NCI-H748 treated with DMSO at 0.1 percent for 48 hours (cell line): Measurements from ENCODE around the gene HAND2.
A peak's percentile ranks its signal among the peaks of the same experiment; 100 is the strongest.

ENCODE experiments used
- DNase-seq: peaks from one replicate; lab custom pipeline; 2025; lab: John Stamatoyannopoulos, UW

The HAND2 gene

DNA sequence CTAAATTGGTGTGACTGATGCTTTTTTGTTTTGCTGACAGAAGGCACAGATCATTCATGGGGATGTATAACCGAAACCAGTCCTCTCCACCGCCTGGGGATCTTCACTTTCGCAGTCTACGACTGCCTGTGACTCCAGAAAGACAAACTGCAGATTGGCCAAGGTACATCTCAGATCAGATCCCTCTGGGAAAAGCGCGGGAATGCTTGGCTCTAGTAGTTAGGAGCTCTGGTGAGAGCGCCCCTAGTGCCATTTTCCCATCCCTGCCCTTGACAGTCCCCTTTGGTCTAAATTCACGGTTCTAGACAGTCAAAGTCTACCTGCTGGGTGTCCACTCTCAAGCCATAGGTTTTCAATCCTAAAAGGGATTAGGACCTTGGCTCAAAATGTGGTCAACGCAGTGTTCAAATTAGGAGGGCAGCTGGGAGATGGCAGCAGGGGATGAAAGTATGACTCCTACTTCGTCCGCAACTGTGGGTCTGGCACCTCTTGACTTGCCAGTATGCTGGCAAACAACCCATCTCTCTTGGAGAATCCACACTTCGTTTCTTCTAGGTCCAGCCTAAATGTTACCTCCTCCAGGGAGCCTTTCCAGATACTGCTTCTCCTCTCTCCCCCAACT lies 6.9 kb upstream of the HAND2 start:
- DNase-seq: no peak

DNA sequence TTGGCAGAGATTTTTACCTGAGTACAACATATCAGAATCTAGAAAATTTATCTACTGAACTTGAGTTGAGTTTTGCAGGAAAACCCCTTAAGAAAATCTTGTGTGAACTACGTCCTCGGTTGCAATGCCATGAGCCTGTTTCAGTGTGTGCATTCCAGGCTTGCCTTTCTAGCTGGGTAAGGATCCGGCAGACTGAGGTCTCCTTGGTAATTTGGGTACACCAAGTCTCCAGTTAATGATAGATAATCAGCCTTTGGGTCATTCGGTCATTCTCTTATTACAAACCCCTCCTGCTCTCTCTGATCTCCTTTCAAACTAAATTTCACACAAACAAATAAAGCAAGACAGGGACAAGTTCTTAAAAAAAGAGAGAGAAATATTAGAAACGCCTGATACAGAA lies 5.9 kb upstream of the HAND2 start:
- DNase-seq: no peak

DNA sequence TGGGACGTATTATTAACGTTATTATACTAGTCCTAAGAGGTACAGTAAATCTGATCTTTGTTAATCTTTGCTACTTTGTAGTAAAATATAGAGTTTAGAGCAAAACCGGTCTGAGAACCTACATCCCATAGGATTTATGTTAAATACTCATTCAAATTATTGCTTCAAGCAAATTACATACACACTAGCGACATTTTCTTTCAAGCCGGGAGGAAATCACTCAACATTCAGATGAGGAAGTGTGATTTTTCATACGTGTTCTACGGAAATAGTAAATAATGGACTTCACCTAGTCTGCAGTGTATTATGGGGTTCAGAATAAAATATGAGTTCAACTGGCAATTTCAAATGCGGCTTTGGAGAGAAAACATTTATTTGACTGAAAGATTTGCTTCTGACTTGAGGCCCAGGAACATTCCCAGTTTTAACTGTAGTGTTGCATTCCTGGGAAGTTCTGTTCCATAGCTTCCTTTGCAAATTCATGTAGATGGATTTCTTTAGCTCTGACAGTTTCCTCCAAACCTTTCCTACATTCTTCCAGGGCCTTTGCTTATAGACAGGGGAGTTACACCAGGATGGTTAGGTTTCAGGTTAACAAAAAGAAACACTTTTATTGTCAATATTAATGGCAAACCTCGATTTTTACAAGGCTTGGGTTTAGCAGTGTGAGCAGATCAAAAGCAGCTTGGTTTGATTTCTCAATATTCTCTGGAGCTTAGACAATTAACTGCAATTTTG lies 5.3 kb upstream of the HAND2 start:
- no peak for DNase-seq

DNA sequence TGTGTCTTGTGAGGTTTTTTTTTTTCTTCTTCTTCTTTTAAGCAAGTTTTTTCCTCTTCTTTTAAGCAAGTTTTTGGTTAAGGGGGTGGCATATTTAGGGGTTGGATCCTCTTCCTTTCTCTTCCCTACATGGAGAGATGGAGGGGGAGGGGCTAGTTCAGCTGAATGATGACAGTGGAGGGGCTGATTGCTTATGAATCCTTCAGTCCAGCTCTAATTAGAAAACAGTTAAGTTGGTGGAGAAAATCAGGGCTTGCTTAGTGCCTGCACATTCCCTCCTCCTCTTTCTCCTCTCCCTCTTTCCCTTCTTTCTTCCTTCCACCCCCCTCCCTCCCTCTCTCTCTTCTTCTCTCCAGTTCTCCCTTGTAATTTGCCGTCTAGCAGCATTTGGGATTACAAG lies 4.4 kb upstream of the HAND2 start:
- no peak for DNase-seq

- no peak for DNase-seq
These were observed 2.9 kb upstream of the HAND2 start for GRCh38 chr4:173532725-173533511.

- no peak for DNase-seq
These were observed 1.3 kb upstream of the HAND2 start for GRCh38 chr4:173531086-173531965.

DNA sequence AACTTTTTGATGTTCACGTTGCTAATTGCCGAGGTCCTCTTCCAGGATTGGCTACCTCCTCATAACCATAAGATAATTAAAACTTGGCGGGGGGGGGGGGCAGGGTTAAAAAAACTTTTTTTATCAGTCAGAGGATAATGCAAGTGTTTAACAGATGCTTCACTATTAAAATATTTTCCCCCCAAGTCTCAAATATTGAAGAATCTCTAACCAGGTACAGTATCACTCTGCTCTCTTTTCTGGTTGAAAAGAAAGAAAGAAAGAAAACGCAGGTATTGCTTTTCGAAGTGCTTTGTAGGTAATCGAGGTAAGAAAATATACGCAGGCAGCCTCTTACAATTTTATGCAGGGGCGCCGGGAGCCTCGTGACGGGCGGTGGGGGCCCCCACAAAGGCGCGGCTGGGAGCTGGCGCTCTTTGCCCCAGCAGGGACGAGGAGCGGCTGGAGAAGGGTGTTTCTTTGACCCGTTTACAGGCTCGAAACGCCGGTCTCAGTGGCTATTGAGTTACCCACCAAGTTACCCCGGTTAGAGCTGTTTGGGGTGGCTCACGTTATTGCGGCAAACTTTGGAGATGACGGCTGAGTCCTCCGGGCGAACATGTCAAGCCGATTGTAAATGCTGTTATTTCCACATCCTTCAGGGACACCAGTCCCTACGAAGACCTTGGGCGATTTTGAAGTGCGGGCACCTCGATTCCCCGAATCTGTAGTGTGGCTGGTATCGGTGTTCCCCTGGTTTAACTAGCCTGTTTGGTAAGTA lies 477 bp upstream of the HAND2 start:
- no peak for DNase-seq

GRCh38 chr4:173528378-173529321 lies 1.4 kb downstream of the HAND2 start:
- DNase-seq: peak; percentile 23

- no peak for DNase-seq
These were observed 2.7 kb downstream of the HAND2 start for GRCh38 chr4:173527103-173527891.

GRCh38 chr4:173526724-173527102 lies 3.3 kb downstream of the HAND2 start:
- DNase-seq: no peak

GRCh38 chr4:173526027-173526482 lies 4.0 kb downstream of the HAND2 start:
- DNase-seq: no peak

GRCh38 chr4:173525118-173526011 lies 4.7 kb downstream of the HAND2 start:
- DNase-seq: no peak

- DNase-seq: no peak
These were observed 5.6 kb downstream of the HAND2 start for GRCh38 chr4:173524218-173525117.

DNA sequence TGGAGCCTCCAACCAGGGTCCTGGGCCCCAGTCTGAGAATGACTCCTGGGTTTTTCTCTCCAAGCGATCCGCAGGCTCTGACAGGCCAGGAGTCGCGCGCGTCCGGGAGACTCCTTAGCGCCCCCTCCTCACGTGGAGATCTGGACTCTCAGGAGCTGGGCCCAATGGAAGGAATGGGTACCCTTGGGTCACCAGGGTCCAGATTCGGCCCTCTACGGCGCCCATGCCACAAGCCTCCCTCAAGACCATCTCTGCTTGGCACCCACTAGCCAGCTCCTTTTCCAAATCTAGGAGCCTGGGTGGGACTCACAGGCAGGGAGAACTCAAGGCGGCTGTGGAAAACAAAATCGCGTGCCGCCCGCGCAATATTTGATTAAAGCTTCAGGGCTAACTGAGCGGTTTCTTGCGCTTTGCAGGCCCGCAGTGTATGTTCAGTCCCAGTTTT lies 7.1 kb downstream of the HAND2 start:
- DNase-seq: no peak

DNA sequence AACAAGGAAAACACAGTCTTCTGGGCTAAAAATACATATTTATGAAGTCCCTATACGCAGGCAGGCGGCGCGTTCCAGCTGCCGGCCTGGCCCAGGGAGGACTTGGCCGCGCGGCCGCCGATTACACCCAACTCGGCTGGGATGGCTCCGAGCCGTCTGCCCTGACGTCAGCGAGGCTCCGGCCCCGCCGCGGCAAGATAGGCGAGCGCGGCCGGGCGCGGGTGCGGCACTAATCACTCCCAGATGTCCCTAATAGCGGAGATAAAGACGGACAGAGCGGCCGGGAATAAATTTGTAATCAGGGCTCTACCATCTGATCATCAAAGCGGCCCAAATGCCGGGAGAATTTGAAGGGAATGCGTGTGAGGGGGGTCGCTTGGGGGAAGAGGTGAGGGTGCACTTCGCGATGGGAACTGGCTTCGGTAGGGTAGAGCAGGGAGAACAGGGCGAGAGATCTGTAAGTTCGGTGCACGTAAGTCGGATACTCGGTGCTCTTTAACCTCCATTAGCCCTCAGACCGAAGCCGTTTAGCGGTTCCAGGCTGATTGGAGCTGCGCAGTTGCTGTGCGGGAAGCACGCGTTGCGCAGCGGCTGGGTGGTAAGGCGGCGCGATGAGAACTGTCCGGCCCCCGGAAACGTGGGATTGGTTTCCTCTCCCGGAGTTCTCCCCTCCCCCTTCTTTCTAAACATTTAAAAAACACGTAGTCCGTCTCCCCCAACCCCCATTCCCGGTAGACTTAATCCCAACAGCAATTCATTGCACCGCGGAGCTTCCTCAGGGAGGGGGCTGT lies 7.7 kb downstream of the HAND2 start:
- peak; percentile 16 for DNase-seq

DNA sequence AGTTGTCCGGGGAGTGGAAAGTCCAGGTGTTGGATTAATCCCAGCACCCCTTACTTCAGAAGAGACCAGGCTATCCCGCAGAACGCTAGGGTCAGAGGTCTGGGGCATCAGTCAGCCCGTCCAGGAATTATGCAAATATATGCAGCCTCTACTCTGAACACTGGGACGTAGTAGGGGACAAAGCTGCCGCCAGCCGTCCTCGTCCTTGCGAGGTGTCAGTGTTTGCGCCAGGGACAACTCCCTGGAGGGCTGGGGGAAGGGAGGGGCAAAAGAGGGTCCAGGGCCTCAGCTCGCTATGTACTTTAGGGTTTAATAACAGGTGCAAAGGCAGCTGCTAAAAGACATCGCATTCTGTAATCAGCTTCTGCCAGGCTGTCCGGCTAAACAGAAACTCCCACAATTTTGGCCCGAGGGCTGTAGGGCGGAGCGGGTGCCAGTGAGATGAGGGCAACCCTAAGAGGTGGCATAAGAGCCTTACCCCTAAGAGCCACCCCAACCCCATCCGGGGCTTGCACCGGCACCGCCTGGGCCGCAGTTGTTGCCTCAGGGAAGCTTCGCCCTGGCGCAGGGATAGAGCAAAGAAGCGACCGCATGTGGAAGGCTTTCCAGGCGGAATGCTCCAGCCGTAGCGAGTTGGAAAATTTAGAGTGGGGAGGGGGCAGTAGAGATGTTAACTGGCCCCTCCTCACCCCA lies 8.4 kb downstream of the HAND2 start:
- no peak for DNase-seq
